CD4-positive, alpha-beta T cell treated with Interleukin-6 for 4 hours (primary cell): ENCODE results near the gene TLK1.

Experiments used
- DNase-seq: peaks from one replicate; pipeline ENCODE4 v3.0.0-alpha.2; 2020; ENCODE audit warnings: mixed read lengths

Gene TLK1

GRCh38 chr2:170953941-170954340, 206.8 kb downstream of the TLK1 start:
- DNase-seq = no peak

DNA sequence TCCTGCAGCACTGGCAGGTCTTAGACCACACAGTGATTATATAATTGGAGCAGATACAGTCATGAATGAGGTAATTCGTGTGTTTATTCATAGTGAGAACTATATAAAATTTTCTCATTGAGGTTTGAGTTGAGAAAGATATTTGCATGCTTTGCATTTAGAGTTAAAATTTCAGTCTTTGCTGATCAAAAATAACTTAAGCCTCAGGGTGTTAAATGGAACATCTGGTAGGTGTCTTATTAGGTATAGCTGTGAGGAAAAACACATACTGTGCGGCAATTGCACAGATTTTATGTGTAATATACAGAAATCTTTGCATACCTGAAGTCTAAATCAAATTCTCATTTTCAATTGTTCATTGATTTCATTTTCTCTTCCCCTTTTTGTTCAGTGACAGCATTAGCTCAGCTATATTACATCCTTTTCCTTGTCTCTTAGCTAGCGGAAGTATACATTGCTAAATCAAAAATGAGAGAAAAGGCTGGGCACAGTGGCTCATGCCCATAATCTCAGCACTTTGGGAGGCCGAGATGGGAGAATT, 210.4 kb downstream of the TLK1 start:
- no peak for DNase-seq

- DNase-seq = no peak
These were observed 211.3 kb downstream of the TLK1 start for GRCh38 chr2:170949415-170949814.

GRCh38 chr2:170944545-170944944, 216.1 kb downstream of the TLK1 start:
- DNase-seq = no peak

DNA sequence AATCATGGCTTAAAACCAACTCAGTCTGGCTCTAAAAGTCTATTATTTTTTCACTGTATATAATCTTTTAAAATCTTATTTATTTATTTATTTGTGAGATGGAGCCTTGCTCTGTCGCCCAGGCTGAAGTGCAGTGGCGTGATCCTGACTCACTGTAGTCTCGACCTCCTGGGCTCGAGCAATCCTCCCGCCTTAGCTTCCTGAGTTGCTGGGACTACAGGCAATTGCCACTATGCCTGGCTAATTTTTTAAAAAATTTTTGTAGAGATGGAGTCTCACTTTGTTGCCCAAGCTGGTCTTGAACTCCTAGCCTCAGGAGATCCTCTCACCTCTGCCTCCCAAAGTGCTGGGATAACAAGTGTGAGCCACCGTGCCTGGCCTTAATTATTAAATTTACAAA, 217.1 kb downstream of the TLK1 start:
- DNase-seq = no peak

- no peak for DNase-seq
These were observed 217.7 kb downstream of the TLK1 start for GRCh38 chr2:170943041-170943440.

DNA sequence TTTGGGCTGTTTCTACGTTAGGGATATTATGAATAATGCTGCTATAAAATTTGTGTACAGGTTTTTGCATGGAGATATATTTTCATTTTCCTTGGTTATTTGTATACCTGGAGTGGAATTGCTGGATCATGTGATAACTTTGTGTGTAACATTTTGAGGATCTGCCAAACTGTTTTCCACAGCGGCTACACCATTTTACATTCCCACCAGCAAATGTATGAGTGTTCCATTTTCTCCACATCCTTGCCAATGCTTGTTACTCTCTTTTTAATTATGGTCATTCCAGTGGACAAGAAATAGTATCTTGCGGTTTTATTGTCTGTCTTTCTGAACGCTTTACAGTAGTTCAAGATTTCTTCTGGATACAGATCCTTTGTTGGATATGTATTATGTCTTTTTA, 218.1 kb downstream of the TLK1 start:
- no peak for DNase-seq
